Liver (tissue), 9 donors: ENCODE measurements around the gene ZNF280D. TPM values are rescaled to one million over a fixed set of nuclear protein-coding genes. Genes with fewer than 3 reads are reported as not detected.

Experiments used
- DNase-seq: peaks from one replicate; pipeline ENCODE4 v3.0.0-alpha.2; 2017; ENCODE audit warnings: low spot score
- H3K27ac ChIP-seq, 2 donors: one replicate each; pipeline ENCODE4 v1.7.0; 2013; ENCODE audit warnings: inconsistent platforms in 2 of 2, low read length in 2 of 2, control low read depth in 1 of 2, low read depth in 1 of 2, mild to moderate bottlenecking in 1 of 2
- H3K27me3 ChIP-seq, 4 donors: one replicate each; pipeline versions ENCODE4 v1.6.1 to v1.7.0; 2013; ENCODE audit warnings: low read length in 3 of 4, inconsistent platforms in 1 of 4, mild to moderate bottlenecking in 1 of 4, moderate library complexity in 1 of 4; ENCODE audit not compliant: control insufficient read depth in 4 of 4, insufficient read depth in 4 of 4
- H3K36me3 ChIP-seq, 4 donors: one replicate each; pipeline versions ENCODE4 v1.6.1 to v1.7.0; 2013; ENCODE audit warnings: low read length in 3 of 4, mild to moderate bottlenecking in 3 of 4, low read depth in 1 of 4, moderate library complexity in 1 of 4; ENCODE audit not compliant: control insufficient read depth in 4 of 4, insufficient read depth in 3 of 4
- H3K4me1 ChIP-seq, 4 donors: one replicate each; pipeline versions ENCODE4 v1.6.1 to v1.7.0; 2013; ENCODE audit warnings: low read length in 3 of 4, mild to moderate bottlenecking in 3 of 4, moderate library complexity in 1 of 4; ENCODE audit not compliant: control insufficient read depth in 4 of 4, insufficient read depth in 4 of 4
- H3K4me3 ChIP-seq, 3 donors: one replicate each; pipeline versions ENCODE4 v1.6.1 to v1.7.0; 2013; ENCODE audit warnings: low read length in 3 of 3, control low read depth in 1 of 3, low read depth in 1 of 3, mild to moderate bottlenecking in 1 of 3
- H3K9ac ChIP-seq, 2 donors: one replicate each; pipeline ENCODE4 v1.7.0; 2013; ENCODE audit warnings: low read length in 2 of 2, mild to moderate bottlenecking in 2 of 2, moderate library complexity in 2 of 2, control low read depth in 1 of 2, low read depth in 1 of 2
- H3K9me3 ChIP-seq, 4 donors: one replicate each; pipeline versions ENCODE4 v1.6.1 to v1.7.0; 2013; ENCODE audit warnings: low read length in 3 of 4; ENCODE audit not compliant: control insufficient read depth in 4 of 4
- ATF3 ChIP-seq: IDR thresholded peaks from 2 replicates; pipeline ENCODE4 v1.6.1; 2016; ENCODE audit warnings: antibody characterized with exemption
- CTCF ChIP-seq: fragments of 150-350 bp; IDR thresholded peaks from 2 replicates; pipeline ENCODE4 v1.5.1; 2017; ENCODE audit warnings: improper control_type of control experiment, low read depth, low read length; ENCODE audit not compliant: missing input control
- EGR1 ChIP-seq, 2 donors: IDR thresholded peaks; 2 replicates each; pipeline ENCODE4 v1.6.1; 2016 to 2018; ENCODE audit warnings: antibody characterized with exemption in 2 of 2, low read depth in 2 of 2
- FOXA1 ChIP-seq: IDR thresholded peaks from 2 replicates; pipeline ENCODE4 v1.6.1; 2016; ENCODE audit warnings: antibody characterized with exemption
- FOXA2 ChIP-seq: IDR thresholded peaks from 2 replicates; pipeline ENCODE4 v1.6.1; 2016; ENCODE audit warnings: antibody characterized with exemption
- GABPA ChIP-seq, 2 donors: IDR thresholded peaks in 1 of 2; conservative IDR thresholded peaks in 1 of 2; 2 replicates each; pipeline ENCODE4 v1.6.1; 2016; ENCODE audit warnings: antibody characterized with exemption in 2 of 2, mild to moderate bottlenecking in 1 of 2, moderate library complexity in 1 of 2
- HNF4A ChIP-seq, 2 donors: conservative IDR thresholded peaks; 2 replicates each; pipeline ENCODE4 v1.6.1; 2016; ENCODE audit warnings: antibody characterized with exemption in 2 of 2, mild to moderate bottlenecking in 2 of 2
- HNF4G ChIP-seq: IDR thresholded peaks from 2 replicates; pipeline ENCODE4 v1.6.1; 2016; ENCODE audit warnings: antibody characterized with exemption
- JUND ChIP-seq, 2 donors: IDR thresholded peaks; 2 replicates each; pipeline ENCODE4 v1.6.1; 2016; ENCODE audit warnings: antibody characterized with exemption in 2 of 2
- MAX ChIP-seq: IDR thresholded peaks from 2 replicates; pipeline ENCODE4 v1.6.1; 2016; ENCODE audit warnings: antibody characterized with exemption
- NR2F2 ChIP-seq: IDR thresholded peaks from 2 replicates; pipeline ENCODE4 v1.6.1; 2016; ENCODE audit warnings: antibody characterized with exemption
- RAD21 ChIP-seq, 2 donors: IDR thresholded peaks; 2 replicates each; pipeline ENCODE4 v1.6.1; 2016; ENCODE audit warnings: antibody characterized with exemption in 2 of 2, mild to moderate bottlenecking in 2 of 2
- RXRA ChIP-seq, 2 donors: IDR thresholded peaks; 2 replicates each; pipeline ENCODE4 v1.6.1; 2017 to 2018; ENCODE audit warnings: antibody characterized with exemption in 2 of 2, mild to moderate bottlenecking in 1 of 2
- SP1 ChIP-seq: IDR thresholded peaks from 2 replicates; pipeline ENCODE4 v1.6.1; 2018; ENCODE audit warnings: antibody characterized with exemption, mild to moderate bottlenecking
- TAF1 ChIP-seq: conservative IDR thresholded peaks from 2 replicates; pipeline ENCODE4 v1.6.1; 2016; ENCODE audit warnings: antibody characterized with exemption, mild to moderate bottlenecking
- YY1 ChIP-seq: IDR thresholded peaks from 2 replicates; pipeline ENCODE4 v1.6.1; 2016; ENCODE audit warnings: antibody characterized with exemption, mild to moderate bottlenecking
- WGBS: extraction: QIAGEN DNeasy Blood & Tissue Kit; methylation state at CpG from one replicate; pipeline ENCODE4 v1.1.7; 2013; 5-methylcytosine and 5-hydroxymethylcytosine counted together
- polyA plus RNA-seq, 2 donors: library from polyadenylated mRNA; stranded (reverse) in 1 of 2; unstranded in 1 of 2; fragments of 200-250 nt in 1 of 2; fragments of >200 nt in 1 of 2; fragmentation: Nextera tagmentation in 1 of 2; extraction: Ambion mirVana in 1 of 2; gene quantifications; one replicate each; pipeline versions ENCODE4 v1.2.1 to v1.2.3, GENCODE V29; 2013 to 2015
- total RNA-seq, 2 donors: library from RNA; depleted of rRNA; stranded (reverse); fragments of >200 nt; gene quantifications; one replicate each; pipeline ENCODE4 v1.2.3, GENCODE V29; 2014
- TF ChIP-seq, protein P1 (sequence below): IDR thresholded peaks from 2 replicates; pipeline ENCODE4 v1.6.1; 2016; ENCODE audit warnings: antibody characterized with exemption
- TF ChIP-seq, protein P2 (sequence below): IDR thresholded peaks from 2 replicates; pipeline ENCODE4 v1.6.1; 2016; ENCODE audit warnings: antibody characterized with exemption, mild to moderate bottlenecking
- donor health status: healthy.
- donor health status: healthy.
- donor health status: healthy.
- donor health status: healthy.
- donor health status: healthy.

Gene ZNF280D
- total and polyA plus RNA-seq, 4 donors, result 5.2 to 32.6 (median 18.9) TPM

DNA sequence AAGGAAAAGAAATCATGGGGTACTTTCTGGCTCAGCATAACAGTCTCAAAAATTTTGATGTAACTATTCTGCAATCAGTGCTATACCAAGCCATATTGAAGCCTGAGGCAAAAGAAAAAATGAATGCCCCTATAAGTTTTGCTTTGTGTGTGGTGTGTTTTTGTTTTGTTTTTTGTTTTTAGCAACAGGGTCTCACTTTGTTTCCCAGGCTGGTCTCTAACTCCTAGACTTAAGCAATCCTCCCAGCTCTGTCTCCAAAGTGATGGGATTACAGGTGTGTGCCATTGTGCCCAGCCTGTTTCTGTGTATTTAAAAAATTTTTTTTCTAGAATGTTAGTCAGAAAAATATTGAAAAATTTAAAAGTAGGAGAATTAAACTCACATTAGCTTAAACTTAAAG is 93.2 kb downstream of the ZNF280D start:
- TF ChIP-seq TAF1, result no peak
- no peak for TF ChIP-seq EGR1 (IDR thresholded peaks at IDR 0.05; ENCODE audit: low read depth in 2 of 2)
- no peak for TF ChIP-seq RAD21 (IDR thresholded peaks at IDR 0.05)
- TF ChIP-seq FOXA1, result no peak
- TF ChIP-seq, protein P1, sequence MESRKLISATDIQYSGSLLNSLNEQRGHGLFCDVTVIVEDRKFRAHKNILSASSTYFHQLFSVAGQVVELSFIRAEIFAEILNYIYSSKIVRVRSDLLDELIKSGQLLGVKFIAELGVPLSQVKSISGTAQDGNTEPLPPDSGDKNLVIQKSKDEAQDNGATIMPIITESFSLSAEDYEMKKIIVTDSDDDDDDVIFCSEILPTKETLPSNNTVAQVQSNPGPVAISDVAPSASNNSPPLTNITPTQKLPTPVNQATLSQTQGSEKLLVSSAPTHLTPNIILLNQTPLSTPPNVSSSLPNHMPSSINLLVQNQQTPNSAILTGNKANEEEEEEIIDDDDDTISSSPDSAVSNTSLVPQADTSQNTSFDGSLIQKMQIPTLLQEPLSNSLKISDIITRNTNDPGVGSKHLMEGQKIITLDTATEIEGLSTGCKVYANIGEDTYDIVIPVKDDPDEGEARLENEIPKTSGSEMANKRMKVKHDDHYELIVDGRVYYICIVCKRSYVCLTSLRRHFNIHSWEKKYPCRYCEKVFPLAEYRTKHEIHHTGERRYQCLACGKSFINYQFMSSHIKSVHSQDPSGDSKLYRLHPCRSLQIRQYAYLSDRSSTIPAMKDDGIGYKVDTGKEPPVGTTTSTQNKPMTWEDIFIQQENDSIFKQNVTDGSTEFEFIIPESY, result peak; percentile 4
- TF ChIP-seq GABPA (IDR thresholded peaks at IDR 0.05 in 1 of 2, conservative IDR thresholded peaks at IDR 0.05 in 1 of 2), result no peak
- H3K9ac ChIP-seq, result no peak overlapping the region
- peaks cover 0 to 3% (median under 1%) of the 10 kb centered on the region in 4 donors for H3K36me3 ChIP-seq
- no peaks in the 10 kb centered on the region for H3K9me3 ChIP-seq
- no peaks in the 10 kb centered on the region for H3K4me1 ChIP-seq
- no peak overlapping the region for H3K27ac ChIP-seq
- H3K4me3 ChIP-seq, result no peak overlapping the region
- no peak for DNase-seq
- H3K27me3 ChIP-seq, result no peaks in the 10 kb centered on the region

DNA sequence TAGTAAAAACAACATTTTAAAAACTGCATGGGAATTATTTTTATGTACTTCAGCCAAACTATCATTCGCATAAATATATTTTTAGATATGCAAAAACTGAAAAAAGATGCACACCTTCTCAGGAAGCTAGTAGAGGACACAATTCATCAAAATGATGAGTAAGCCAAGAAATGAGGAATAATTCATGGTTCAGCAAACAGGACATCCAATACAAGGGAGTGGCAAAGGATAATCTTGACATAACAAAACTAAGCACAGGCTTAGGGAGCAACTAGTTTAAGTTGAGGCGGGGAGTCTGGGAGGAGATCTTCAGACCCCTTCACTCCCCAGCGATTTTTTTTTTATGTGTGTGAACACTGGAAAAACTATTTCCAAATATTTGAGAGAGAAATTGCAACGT is 93.7 kb downstream of the ZNF280D start:
- Histone ChIP-seq H3K36me3 (peaks cover 0 to 3% (median under 1%) of the 10 kb centered on the region in 4 donors), H3K27ac (no peak overlapping the region), H3K9ac (no peak overlapping the region), H3K4me1 (no peaks in the 10 kb centered on the region), H3K4me3 (no peak overlapping the region), H3K27me3 (no peaks in the 10 kb centered on the region), H3K9me3 (no peaks in the 10 kb centered on the region)
- 89% methylated on average over 4 of the region's 4 CpGs for WGBS
- TF ChIP-seq MAX, result no peak
- TF ChIP-seq FOXA1, result no peak
- no peak for TF ChIP-seq RXRA (IDR thresholded peaks at IDR 0.05)
- TF ChIP-seq GABPA (IDR thresholded peaks at IDR 0.05 in 1 of 2, conservative IDR thresholded peaks at IDR 0.05 in 1 of 2), result no peak
- TF ChIP-seq CTCF, result no peak
- TF ChIP-seq EGR1 (IDR thresholded peaks at IDR 0.05; ENCODE audit: low read depth in 2 of 2), result no peak
- no peak for TF ChIP-seq RAD21 (IDR thresholded peaks at IDR 0.05)
- no peak for TF ChIP-seq FOXA2
- TF ChIP-seq, protein P1, result no peak
- no peak for TF ChIP-seq JUND (IDR thresholded peaks at IDR 0.05)
- no peak for TF ChIP-seq TAF1
- no peak for TF ChIP-seq HNF4G
- TF ChIP-seq YY1, result no peak
- TF ChIP-seq ATF3, result no peak
- TF ChIP-seq, protein P2, sequence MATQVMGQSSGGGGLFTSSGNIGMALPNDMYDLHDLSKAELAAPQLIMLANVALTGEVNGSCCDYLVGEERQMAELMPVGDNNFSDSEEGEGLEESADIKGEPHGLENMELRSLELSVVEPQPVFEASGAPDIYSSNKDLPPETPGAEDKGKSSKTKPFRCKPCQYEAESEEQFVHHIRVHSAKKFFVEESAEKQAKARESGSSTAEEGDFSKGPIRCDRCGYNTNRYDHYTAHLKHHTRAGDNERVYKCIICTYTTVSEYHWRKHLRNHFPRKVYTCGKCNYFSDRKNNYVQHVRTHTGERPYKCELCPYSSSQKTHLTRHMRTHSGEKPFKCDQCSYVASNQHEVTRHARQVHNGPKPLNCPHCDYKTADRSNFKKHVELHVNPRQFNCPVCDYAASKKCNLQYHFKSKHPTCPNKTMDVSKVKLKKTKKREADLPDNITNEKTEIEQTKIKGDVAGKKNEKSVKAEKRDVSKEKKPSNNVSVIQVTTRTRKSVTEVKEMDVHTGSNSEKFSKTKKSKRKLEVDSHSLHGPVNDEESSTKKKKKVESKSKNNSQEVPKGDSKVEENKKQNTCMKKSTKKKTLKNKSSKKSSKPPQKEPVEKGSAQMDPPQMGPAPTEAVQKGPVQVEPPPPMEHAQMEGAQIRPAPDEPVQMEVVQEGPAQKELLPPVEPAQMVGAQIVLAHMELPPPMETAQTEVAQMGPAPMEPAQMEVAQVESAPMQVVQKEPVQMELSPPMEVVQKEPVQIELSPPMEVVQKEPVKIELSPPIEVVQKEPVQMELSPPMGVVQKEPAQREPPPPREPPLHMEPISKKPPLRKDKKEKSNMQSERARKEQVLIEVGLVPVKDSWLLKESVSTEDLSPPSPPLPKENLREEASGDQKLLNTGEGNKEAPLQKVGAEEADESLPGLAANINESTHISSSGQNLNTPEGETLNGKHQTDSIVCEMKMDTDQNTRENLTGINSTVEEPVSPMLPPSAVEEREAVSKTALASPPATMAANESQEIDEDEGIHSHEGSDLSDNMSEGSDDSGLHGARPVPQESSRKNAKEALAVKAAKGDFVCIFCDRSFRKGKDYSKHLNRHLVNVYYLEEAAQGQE, result no peak
- TF ChIP-seq SP1, result no peak
- no peak for TF ChIP-seq NR2F2
- TF ChIP-seq HNF4A (conservative IDR thresholded peaks at IDR 0.05), result no peak
- no peak for DNase-seq
